K562 (cell line): ENCODE measurements around the gene VRK2. TPM values are rescaled to one million over a fixed set of nuclear protein-coding genes. Genes with fewer than 3 reads are reported as not detected.
"Not testable (repeated sequence)": the region's sequence is repeated elsewhere in the genome, so short reads cannot be mapped to it uniquely, and the experiment has no call there.

Source experiments
- ATAC-seq: fragments of 200-7000 bp; cut with Tn5 transposase; 3 replicates; pipeline ENCODE4 v1.9.1; 2020; ENCODE audit warnings: moderate library complexity
- BruUV-seq: library from RNA; stranded (reverse); fragments of 400-500 nt; replicated peaks from 2 replicates; lab custom pipeline; 2021; lab: Mats Ljungman, UMichigan
- CTCF ChIA-PET: fragments of 300-600 bp; formaldehyde crosslinking; extraction: SDS; loops from one replicate; lab custom pipeline; 2021; ENCODE audit warnings: low intra/inter-chr PET ratio; lab: Yijun Ruan, JAX
- POLR2A ChIA-PET: fragments of 300-600, 350-650 bp; sonication (Branson Sonifier 250); formaldehyde crosslinking; extraction: SDS; loops from one replicate; lab custom pipeline; 2021; ENCODE audit warnings: antibody characterized with exemption, inconsistent platforms; lab: Yijun Ruan, JAX
- DNase-seq, 4 experiments: peaks; one replicate each; pipeline versions ENCODE4 v3.0.0 to v3.0.0-alpha.2; 2011 to 2018; ENCODE audit warnings: low spot score in 3 of 4, mixed read lengths in 3 of 4; ENCODE audit errors: extremely low read depth in 1 of 4
- FAIRE-seq: peaks from 2 replicates; lab custom pipeline; 2011; peaks lifted over from hg19 to GRCh38; lab: Jason Lieb, UNC
- H2AFZ ChIP-seq: 2 replicates; pipeline ENCODE4 v1.6.0; 2011; ENCODE audit warnings: low read depth, low read length, control low read depth, inconsistent platforms
- H3K27ac ChIP-seq: fragments of 200-600 bp; 3 replicates; pipeline ENCODE4 v1.8.0; 2011; ENCODE audit warnings: low read depth, mild to moderate bottlenecking, control low read depth, inconsistent platforms, low read length, moderate library complexity, mixed read lengths; ENCODE audit errors: extremely low read depth
- H3K27me3 ChIP-seq, 2 experiments: fragments of 300-600 bp in 1 of 2; 2 replicates in 1 of 2; 3 replicates in 1 of 2; pipeline versions ENCODE4 v1.6.0 to v1.8.0; 2011; ENCODE audit warnings: inconsistent platforms in 2 of 2, low read length in 2 of 2, mild to moderate bottlenecking in 1 of 2, mixed read lengths in 1 of 2, moderate library complexity in 1 of 2; ENCODE audit not compliant: control insufficient read depth in 2 of 2, insufficient read depth in 2 of 2
- H3K36me3 ChIP-seq: fragments of 300-600 bp; 3 replicates; pipeline ENCODE4 v1.8.0; 2011; ENCODE audit warnings: mild to moderate bottlenecking, low read length, inconsistent platforms; ENCODE audit not compliant: control insufficient read depth, insufficient read depth
- H3K4me1 ChIP-seq, 2 experiments: fragments of 200-600 bp in 1 of 2; replicated peaks in 1 of 2; 2 replicates in 1 of 2; 3 replicates in 1 of 2; pipeline versions ENCODE4 v1.5.1 to v1.8.0; 2011; ENCODE audit warnings: inconsistent platforms in 2 of 2, low read length in 2 of 2, mild to moderate bottlenecking in 1 of 2, mixed read lengths in 1 of 2, moderate library complexity in 1 of 2; ENCODE audit not compliant: control insufficient read depth in 2 of 2, insufficient read depth in 2 of 2
- H3K4me2 ChIP-seq: 2 replicates; pipeline ENCODE4 v1.6.1; 2011; ENCODE audit warnings: low read length, control low read depth, inconsistent platforms, mixed read lengths; ENCODE audit not compliant: insufficient read depth
- H3K4me3 ChIP-seq: fragments of 200-600 bp; sonication (generic), shearing (Covaris generic); 2 replicates; pipeline ENCODE4 v1.5.1; 2016; ENCODE audit warnings: control low read depth, inconsistent platforms
- H3K79me2 ChIP-seq: fragments of 200-600 bp; 3 replicates; pipeline ENCODE4 v1.8.0; 2011; ENCODE audit warnings: low read length, inconsistent platforms; ENCODE audit not compliant: control insufficient read depth, insufficient read depth
- H3K9ac ChIP-seq, 2 experiments: 2 replicates each; pipeline versions ENCODE4 v1.6.0 to v1.6.1; 2011; ENCODE audit warnings: low read depth in 2 of 2, low read length in 2 of 2, control low read depth in 1 of 2, inconsistent platforms in 1 of 2, mild to moderate bottlenecking in 1 of 2, mixed read lengths in 1 of 2; ENCODE audit not compliant: insufficient read depth in 1 of 2
- H3K9me1 ChIP-seq: one replicate; pipeline ENCODE4 v1.6.0; 2011; ENCODE audit warnings: inconsistent platforms, mild to moderate bottlenecking, low read length, moderate library complexity; ENCODE audit not compliant: control insufficient read depth, insufficient read depth
- H3K9me3 ChIP-seq: replicated peaks from 2 replicates; pipeline ENCODE4 v1.5.1; 2011; ENCODE audit warnings: low read depth, low read length, inconsistent platforms; ENCODE audit not compliant: control insufficient read depth, insufficient read depth
- H4K20me1 ChIP-seq: replicated peaks from 2 replicates; pipeline ENCODE4 v1.6.1; 2011; ENCODE audit warnings: low read length, inconsistent platforms, mixed read lengths; ENCODE audit not compliant: control insufficient read depth, insufficient read depth
- HNRNPH1 ChIP-seq: fragments of 200-400 bp; formaldehyde crosslinking; optimal IDR thresholded peaks from 2 replicates; pipeline ENCODE3; 2017; ENCODE audit warnings: low read depth, mild to moderate bottlenecking, low read length, moderate library complexity
- KDM1A ChIP-seq, 2 experiments: fragments of 450-650 bp; IDR thresholded peaks; 2 replicates each; pipeline ENCODE4 v1.6.1; 2016; ENCODE audit warnings: mild to moderate bottlenecking in 2 of 2
- MTF1 ChIP-seq: fragments of 250-450 bp; sonication (Bioruptor Pico); IDR thresholded peaks from 2 replicates; pipeline ENCODE4 v1.9.0; 2021; ENCODE audit warnings: moderate library complexity, mild to moderate bottlenecking, inconsistent platforms, borderline replicate concordance
- OTX1 ChIP-seq: fragments of 450-650 bp; formaldehyde crosslinking; IDR thresholded peaks from 2 replicates; pipeline ENCODE4 v1.4.0; 2022; ENCODE audit warnings: mild to moderate bottlenecking
- RBM25 ChIP-seq: fragments of 200-400 bp; formaldehyde crosslinking; IDR thresholded peaks from 2 replicates; pipeline ENCODE4 v1.6.1; 2018; ENCODE audit warnings: low read length, low read depth, moderate library complexity; ENCODE audit not compliant: severe bottlenecking
- TFAP4 ChIP-seq: sonication (generic); formaldehyde crosslinking; IDR thresholded peaks from 2 replicates; pipeline ENCODE4 v1.8.0; 2022; ENCODE audit warnings: missing genetic modification reagents, mild to moderate bottlenecking, moderate library complexity, borderline replicate concordance
- ZNF146 ChIP-seq: IDR thresholded peaks from one replicate; pipeline ENCODE4 v1.6.1; 2018; ENCODE audit warnings: missing compliant biosample characterization; ENCODE audit not compliant: unreplicated experiment
- WGBS: fragments of 100-300 bp; shearing (Covaris generic); methylation state at CpG from one replicate; pipeline ENCODE4 v1.1.6; 2016; ENCODE audit warnings: low coverage, mixed read lengths; ENCODE audit not compliant: insufficient coverage; ENCODE audit errors: missing lambda C conversion rate; 5-methylcytosine and 5-hydroxymethylcytosine counted together
- in situ Hi-C: fragments of 300-500 bp; cut with MboI; formaldehyde crosslinking; loops from 4 replicates; pipeline ENCODE4 v1.15.0; 2018; ENCODE audit warnings: inconsistent platforms, mixed read lengths
- intact Hi-C: fragments of 100-400 bp; cut with micrococcal nuclease; formaldehyde crosslinking; loops from 2 replicates; pipeline ENCODE4 v1.14.2; 2022
- polyA plus RNA-seq, 8 experiments: library from polyadenylated mRNA; depleted of rRNA in 4 of 8; stranded (reverse) in 5 of 8; unstranded in 3 of 8; fragments of >200 nt; fragmentation: Nextera tagmentation in 2 of 8; fragmentation: Illumina TruSeq in 1 of 8; extraction: Ambion mirVana in 2 of 8; extraction: Trizol in 1 of 8; gene quantifications; 2 replicates each; pipeline versions ENCODE4 v1.2.1 to v1.2.3, GENCODE V29; 2011 to 2014; ENCODE audit warnings: inconsistent platforms in 1 of 8, missing spikeins in 1 of 8
- total RNA-seq, 7 experiments: library from RNA; depleted of rRNA in 6 of 7; stranded (reverse); fragments of >200 nt in 6 of 7; fragmentation: Illumina TruSeq in 2 of 7; extraction: Trizol in 2 of 7; gene quantifications; 2 replicates each; pipeline versions ENCODE4 v1.2.1 to v1.2.3, GENCODE V29; 2011 to 2021; ENCODE audit warnings: low replicate concordance in 1 of 7

The VRK2 gene
- total and polyA plus RNA-seq, 9 of the 15 experiments (the other 6 are each of a cell fraction or from before 2014, with no cell fraction given) = 22.6 to 49.2 (median 36.2) TPM

- TF ChIP-seq TFAP4 (CRISPR knock-in tag) (no peak), MTF1 (no peak), HNRNPH1 (no peak), OTX1 (no peak)
- TF ChIP-seq, all 486 proteins: peak for 0
These were observed 139.9 kb downstream of the VRK2 start (continued) for GRCh38 chr2:58186501-58186900.

GRCh38 chr2:58187022-58187421 is 140.4 kb downstream of the VRK2 start:
- H2AFZ ChIP-seq, CTCF ChIA-PET, intact Hi-C loops, in situ Hi-C loops, FAIRE-seq, BruUV-seq, POLR2A ChIA-PET, H3K27me3 ChIP-seq, H3K4me1 ChIP-seq, H3K9ac ChIP-seq, ATAC-seq, H3K4me2 ChIP-seq, H3K27ac ChIP-seq, H3K4me3 ChIP-seq, H4K20me1 ChIP-seq: not testable (repeated sequence)
- WGBS = 93% methylated on average over 5 of the region's 6 CpGs
- peaks cover 18% of the 10 kb centered on the region; the same call in 2 of the 3 replicates for H3K36me3 ChIP-seq
- TF ChIP-seq RBM25 (peak; percentile 6), ZNF146 (CRISPR knock-in tag) (peak; percentile 95), KDM1A (IDR thresholded peaks at IDR 0.05) (0 out of 4 replicates have a peak, but pooled peaks of 1 of the 2 experiments have one; percentile 10)
- TF ChIP-seq, all 486 proteins: peak for 3; not testable (repeated sequence) for 483
- DNase-seq, H3K9me3 ChIP-seq, H3K9me1 ChIP-seq, H3K79me2 ChIP-seq: not testable (repeated sequence)
